HG02678 (cell line): ENCODE data around the gene OPA1.
"Not testable (repeated sequence)": the region's sequence is repeated elsewhere in the genome, so short reads cannot be mapped to it uniquely, and the experiment has no call there.

Experiments used
- ATAC-seq: cut with Tn5 transposase; IDR thresholded peaks from one replicate; pipeline ENCODE4 v1.9.1; 2021; ENCODE audit warnings: mild to moderate bottlenecking, moderate library complexity; ENCODE audit not compliant: unreplicated experiment

OPA1 gene

GRCh38 chr3:193586526-193586925 is 6.5 kb upstream of the OPA1 start:
- ATAC-seq, result no peak

DNA sequence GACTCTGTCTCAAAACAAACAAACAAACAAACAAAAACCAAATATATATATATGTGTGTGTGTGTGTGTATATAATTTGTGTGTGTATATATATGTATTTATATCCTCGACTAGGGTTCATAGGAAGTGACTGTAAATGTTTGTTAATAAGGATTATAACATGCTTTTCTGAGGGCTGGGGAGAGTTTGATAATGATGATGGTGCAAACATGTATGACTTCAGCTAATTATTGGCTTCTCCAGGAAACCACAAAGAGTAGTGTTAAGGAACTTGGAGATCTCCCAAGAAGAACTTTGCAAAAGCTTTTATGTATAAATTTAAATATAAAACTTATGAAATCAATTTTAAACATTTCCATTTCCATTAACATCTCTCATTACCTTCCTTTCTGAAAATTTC is 3.9 kb upstream of the OPA1 start:
- no peak for ATAC-seq

- ATAC-seq, result no peak
Observed at GRCh38 chr3:193589616-193590015, 3.4 kb upstream of the OPA1 start.

DNA sequence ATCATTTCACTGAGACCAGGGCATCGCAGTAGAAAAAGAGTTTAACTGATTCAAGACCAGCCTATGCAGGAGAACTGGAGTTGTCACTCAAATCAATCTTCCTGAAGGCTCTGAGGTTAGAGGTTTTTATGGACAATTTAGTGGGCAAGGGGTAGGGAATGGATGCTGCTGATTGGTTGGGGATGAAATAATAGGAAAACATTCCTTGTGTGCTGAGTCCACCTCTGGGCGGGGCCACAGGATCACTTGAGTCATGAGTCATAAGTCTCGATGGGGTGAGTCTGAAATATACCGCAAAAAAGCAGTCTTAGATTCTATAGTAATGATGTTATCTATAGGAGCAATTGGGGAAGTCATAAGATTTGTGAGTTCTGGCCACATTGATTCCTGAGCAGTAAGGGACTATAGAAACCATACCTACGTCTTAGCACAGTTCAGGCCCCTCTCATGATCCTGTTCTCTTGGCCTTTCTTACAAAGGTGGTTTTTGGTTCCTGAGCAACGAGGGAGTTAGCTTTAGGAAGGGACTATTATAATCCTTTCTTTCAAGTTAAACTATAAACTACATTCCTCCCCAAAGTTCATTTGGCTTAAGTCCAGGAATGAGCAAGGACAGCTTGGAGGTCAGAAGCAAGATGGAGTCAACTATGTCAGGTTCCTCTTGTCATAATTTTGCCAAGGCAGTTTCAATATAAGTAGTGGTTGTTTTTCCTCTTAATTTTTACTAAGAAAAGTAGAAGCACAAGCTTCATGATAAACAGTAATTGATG is 2.7 kb upstream of the OPA1 start:
- no peak for ATAC-seq

DNA sequence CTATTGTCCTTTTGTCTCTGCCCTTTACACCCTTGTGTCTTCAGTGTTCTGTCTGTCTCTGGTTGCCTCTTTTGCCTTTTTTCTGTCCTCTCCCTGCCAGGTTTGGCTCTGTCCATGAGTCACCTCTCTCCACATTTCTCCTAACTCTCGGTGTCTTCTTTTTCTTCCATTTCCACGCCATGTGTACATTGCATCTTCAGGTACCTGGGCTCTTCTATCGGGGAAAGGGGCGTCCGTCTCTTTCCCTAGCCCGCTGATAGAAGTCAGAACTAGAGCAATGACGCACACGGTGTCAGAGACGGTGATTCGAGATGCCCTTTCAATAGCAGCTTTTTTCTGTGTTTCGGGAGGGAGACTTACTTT is 641 bp downstream of the OPA1 start:
- no peak for ATAC-seq

- ATAC-seq, result no peak
Observed at GRCh38 chr3:193594946-193595689, 2.1 kb downstream of the OPA1 start.

GRCh38 chr3:193595939-193596487 is 3.0 kb downstream of the OPA1 start:
- no peak for ATAC-seq

- no peak for ATAC-seq
Observed at GRCh38 chr3:193598202-193598601, 5.2 kb downstream of the OPA1 start.

DNA sequence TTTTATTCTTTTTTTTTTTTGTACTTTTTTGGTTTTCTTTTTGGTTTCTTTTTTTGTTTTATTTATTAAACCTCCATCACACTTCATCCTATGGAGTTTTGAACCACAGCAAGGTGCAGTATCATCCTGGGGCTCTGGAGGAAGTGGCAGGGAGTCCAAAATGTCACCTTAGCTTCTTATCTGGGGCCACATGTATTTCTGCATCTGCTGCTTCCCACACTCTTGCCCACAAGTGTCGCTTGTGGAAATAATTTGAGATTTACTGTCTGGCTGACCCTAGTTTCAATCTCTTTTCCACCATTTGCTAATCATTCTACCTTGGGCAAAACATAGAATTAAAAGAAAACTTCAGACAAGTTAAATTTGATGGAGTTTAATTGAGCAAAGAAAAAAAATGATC is 6.4 kb downstream of the OPA1 start:
- ATAC-seq, result no peak

DNA sequence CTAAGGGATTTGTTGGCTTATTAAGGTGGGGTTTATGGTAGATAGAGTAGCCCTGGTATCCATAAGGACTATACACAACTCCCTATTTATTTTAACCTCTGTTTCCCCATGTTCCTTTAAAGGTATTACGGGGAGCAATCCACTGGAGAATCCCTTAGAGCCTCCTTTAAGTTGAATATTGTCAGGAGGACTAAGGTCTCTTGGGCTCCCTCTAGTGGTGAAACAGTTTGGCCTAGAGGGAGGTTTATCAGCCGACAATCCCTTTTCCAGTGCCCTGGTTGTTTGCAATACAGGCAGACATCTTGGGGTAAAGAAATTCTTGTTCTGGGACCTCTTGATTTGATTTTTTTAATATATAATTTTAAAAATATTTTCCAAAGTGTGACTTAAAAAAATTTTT is 12.9 kb downstream of the OPA1 start:
- peak; percentile 74 for ATAC-seq

DNA sequence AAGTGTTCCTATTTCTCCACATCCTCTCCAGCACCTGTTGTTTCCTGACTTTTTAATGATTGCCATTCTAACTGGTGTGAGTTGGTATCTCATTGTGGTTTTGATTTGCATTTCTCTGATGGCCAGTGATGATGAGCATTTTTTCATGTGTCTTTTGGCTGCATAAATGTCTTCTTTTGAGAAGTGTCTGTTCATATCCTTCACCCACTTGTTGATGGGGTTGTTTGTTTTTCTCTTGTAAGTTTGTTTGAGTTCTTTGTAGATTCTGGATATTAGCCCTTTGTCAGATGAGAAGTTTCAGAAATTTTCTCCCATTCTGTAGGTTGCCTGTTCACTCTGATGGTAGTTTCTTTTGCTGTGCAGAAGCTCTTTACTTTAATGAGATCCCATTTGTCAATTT is 13.9 kb downstream of the OPA1 start:
- ATAC-seq, result not testable (repeated sequence)

DNA sequence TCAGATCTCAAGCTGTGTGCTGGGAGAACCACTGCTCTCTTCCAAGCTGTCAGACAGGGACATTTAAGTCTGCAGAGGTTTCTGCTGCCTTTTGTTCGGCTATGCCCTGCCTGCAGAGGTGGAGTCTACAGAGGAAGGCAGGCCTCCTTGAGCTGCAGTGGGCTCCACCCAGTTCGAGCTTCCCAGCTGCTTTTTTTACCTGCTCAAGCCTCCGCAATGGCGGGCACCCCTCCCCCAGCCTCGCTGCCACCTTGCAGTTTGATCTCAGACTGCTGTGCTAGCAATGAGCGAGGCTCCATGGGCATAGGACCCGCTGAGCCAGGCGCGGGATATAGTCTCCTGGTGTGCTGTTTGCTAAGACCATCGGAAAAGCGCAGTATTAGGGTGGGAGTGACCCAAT is 17.5 kb downstream of the OPA1 start:
- not testable (repeated sequence) for ATAC-seq

DNA sequence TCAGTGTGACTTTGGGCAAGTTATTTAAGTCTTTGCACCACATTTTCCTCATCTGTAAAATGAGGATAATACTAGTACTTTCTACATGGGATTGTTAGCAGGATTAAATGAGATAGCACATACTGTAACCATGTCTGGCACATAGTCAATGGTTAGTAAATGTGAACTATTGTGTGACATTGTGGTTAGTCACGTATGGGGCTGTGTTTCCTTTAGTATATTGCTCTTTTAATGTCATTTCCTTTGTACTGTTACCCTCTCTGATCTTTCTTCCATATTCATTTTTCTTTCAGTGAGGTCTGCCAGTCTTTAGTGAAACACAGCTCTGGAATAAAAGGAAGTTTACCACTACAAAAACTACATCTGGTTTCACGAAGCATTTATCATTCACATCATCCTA is 21.4 kb downstream of the OPA1 start:
- ATAC-seq, result no peak

GRCh38 chr3:193617628-193618027 is 24.6 kb downstream of the OPA1 start:
- no peak for ATAC-seq

GRCh38 chr3:193620057-193620456 is 27.0 kb downstream of the OPA1 start:
- no peak for ATAC-seq

DNA sequence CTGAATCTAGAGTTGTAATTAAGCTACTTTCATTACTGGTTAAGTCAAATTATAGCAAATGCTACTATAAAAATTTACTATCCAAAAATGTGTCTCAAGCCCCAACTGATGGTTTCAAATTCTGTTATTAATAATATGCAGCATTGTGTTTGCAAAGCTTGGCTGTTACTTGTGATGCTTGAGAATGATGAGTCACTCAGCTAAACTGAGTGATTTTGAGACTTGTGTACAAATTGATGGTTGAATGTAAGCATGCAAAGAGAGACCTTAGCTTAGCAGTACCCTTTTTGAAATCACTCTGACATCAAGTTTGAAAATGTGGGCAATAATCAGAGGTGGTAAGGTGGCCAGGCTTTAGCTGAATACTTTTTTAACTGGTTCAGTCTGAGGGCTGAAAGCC is 27.6 kb downstream of the OPA1 start:
- peak; percentile 88 for ATAC-seq

GRCh38 chr3:193621127-193621526 is 28.1 kb downstream of the OPA1 start:
- no peak for ATAC-seq

DNA sequence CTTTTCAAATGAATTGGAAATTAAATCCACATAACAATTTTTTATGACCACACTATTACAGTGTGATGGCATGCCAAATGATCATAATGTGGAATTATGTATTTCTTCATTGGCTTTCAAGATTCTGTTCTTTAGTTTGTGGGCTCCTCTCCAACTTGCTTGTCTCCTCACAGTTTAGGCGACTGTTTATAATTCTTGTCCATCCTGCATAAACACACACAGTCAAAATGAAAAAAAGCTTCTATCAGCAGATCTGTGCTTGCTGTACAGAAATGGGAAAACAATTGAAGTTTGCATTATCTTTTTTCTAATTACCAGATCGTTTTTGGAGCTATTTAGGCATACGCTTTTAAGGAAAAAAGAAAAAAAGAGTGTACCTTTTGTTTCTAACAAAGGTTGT is 37.0 kb downstream of the OPA1 start:
- ATAC-seq, result no peak

DNA sequence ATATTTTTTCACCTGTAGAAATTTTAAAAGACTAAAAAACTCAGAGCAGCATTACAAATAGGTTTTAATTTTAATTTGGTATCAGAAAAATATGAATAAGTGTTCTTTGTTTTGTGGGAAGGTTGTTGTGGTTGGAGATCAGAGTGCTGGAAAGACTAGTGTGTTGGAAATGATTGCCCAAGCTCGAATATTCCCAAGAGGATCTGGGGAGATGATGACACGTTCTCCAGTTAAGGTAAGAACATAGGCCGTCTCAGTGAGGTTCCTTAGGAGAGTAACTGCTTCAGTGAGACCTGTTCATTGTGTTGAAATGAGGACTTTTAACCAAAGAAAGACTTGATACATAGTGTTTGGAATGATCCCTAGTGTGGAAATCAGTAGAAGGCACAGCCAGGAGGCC is 44.8 kb downstream of the OPA1 start:
- no peak for ATAC-seq

- no peak for ATAC-seq
Observed at GRCh38 chr3:193638833-193639232, 45.8 kb downstream of the OPA1 start.

GRCh38 chr3:193640165-193640715 is 47.2 kb downstream of the OPA1 start:
- no peak for ATAC-seq
